ENCODE data around the gene INKA1. TPM values are rescaled to one million over a fixed set of nuclear protein-coding genes. Genes with fewer than 3 reads are reported as not detected.

INKA1 gene
- total RNA-seq, 4 donors from 2014 or later, result 0.74 to 9.9 (median 2.4) TPM

GRCh38 chr3:49787536-49787935 is 15.5 kb upstream of the INKA1 start:
- DNase-seq (ENCODE audit: low spot score) (no peak), ATAC-seq (ENCODE audit: low FRiP score) (no peak)
- no peak for TF ChIP-seq CTCF (IDR thresholded peaks at IDR 0.05)

- DNase-seq (ENCODE audit: low spot score) (no peak), ATAC-seq (ENCODE audit: low FRiP score) (no peak)
- TF ChIP-seq CTCF (IDR thresholded peaks at IDR 0.05), result no peak
Measured at GRCh38 chr3:49788056-49788455, 15.0 kb upstream of the INKA1 start.

GRCh38 chr3:49790626-49791411 is 12.2 kb upstream of the INKA1 start:
- ATAC-seq (ENCODE audit: low FRiP score), result no peak
- no peak for TF ChIP-seq CTCF (IDR thresholded peaks at IDR 0.05)
- no peak for DNase-seq (ENCODE audit: low spot score)

- no peak for DNase-seq (ENCODE audit: low spot score)
Measured at GRCh38 chr3:49791571-49791970, 11.5 kb upstream of the INKA1 start.

GRCh38 chr3:49792371-49793150 is 10.5 kb upstream of the INKA1 start:
- TF ChIP-seq CTCF (IDR thresholded peaks at IDR 0.05), result no peak
- DNase-seq (ENCODE audit: low spot score) (no peak), ATAC-seq (ENCODE audit: low FRiP score) (no peak)

More at GRCh38 chr3:49791571-49791970, 11.5 kb upstream of the INKA1 start:
- no peak for ATAC-seq (ENCODE audit: low FRiP score)
- TF ChIP-seq CTCF (IDR thresholded peaks at IDR 0.05), result no peak

- no peak for DNase-seq (ENCODE audit: low spot score)
- no peak for ATAC-seq (ENCODE audit: low FRiP score)
- TF ChIP-seq CTCF (IDR thresholded peaks at IDR 0.05), result no peak
Measured at GRCh38 chr3:49793486-49794085, 9.5 kb upstream of the INKA1 start.
